ENCODE results near the gene ERICH6.
"Not testable (repeated sequence)": the region's sequence is repeated elsewhere in the genome, so short reads cannot be mapped to it uniquely, and the experiment has no call there.

The ERICH6 gene

GRCh38 chr3:150640256-150640655 is 63.5 kb downstream of the ERICH6 start:
- TF ChIP-seq JUND (IDR thresholded peaks at IDR 0.05; ENCODE audit: low read depth): no peak
- DNase-seq (ENCODE audit: low read depth in 1 of 2, low spot score in 1 of 2): no peak
- in situ Hi-C loops (cut with HindIII; ENCODE audit: low pct_unique_long_range_greater_than_20kb, low sequenced_read_pairs): no loop called here

- no peak for TF ChIP-seq JUND (IDR thresholded peaks at IDR 0.05; ENCODE audit: low read depth)
- in situ Hi-C loops (cut with HindIII; ENCODE audit: low pct_unique_long_range_greater_than_20kb, low sequenced_read_pairs): no loop called here
- no peak for DNase-seq (ENCODE audit: low read depth in 1 of 2, low spot score in 1 of 2)
Measured at GRCh38 chr3:150639262-150639661, 64.5 kb downstream of the ERICH6 start.

- no peak for TF ChIP-seq JUND (IDR thresholded peaks at IDR 0.05; ENCODE audit: low read depth)
- in situ Hi-C loops (cut with HindIII; ENCODE audit: low pct_unique_long_range_greater_than_20kb, low sequenced_read_pairs): no loop called here
- no peak for DNase-seq (ENCODE audit: low read depth in 1 of 2, low spot score in 1 of 2)
Measured at GRCh38 chr3:150636258-150636657, 67.5 kb downstream of the ERICH6 start.

GRCh38 chr3:150635526-150635925 is 68.2 kb downstream of the ERICH6 start:
- no peak for DNase-seq (ENCODE audit: low read depth in 1 of 2, low spot score in 1 of 2)
- TF ChIP-seq JUND (IDR thresholded peaks at IDR 0.05; ENCODE audit: low read depth): no peak
- in situ Hi-C loops (cut with HindIII; ENCODE audit: low pct_unique_long_range_greater_than_20kb, low sequenced_read_pairs): no loop called here

GRCh38 chr3:150635076-150635475 is 68.6 kb downstream of the ERICH6 start:
- DNase-seq (ENCODE audit: low read depth in 1 of 2, low spot score in 1 of 2): no peak
- in situ Hi-C loops (cut with HindIII; ENCODE audit: low pct_unique_long_range_greater_than_20kb, low sequenced_read_pairs): no loop called here
- TF ChIP-seq JUND (IDR thresholded peaks at IDR 0.05; ENCODE audit: low read depth): no peak

- no peak for TF ChIP-seq JUND (IDR thresholded peaks at IDR 0.05; ENCODE audit: low read depth)
- DNase-seq (ENCODE audit: low read depth in 1 of 2, low spot score in 1 of 2): no peak
- in situ Hi-C loops (cut with HindIII; ENCODE audit: low pct_unique_long_range_greater_than_20kb, low sequenced_read_pairs): no loop called here
Measured at GRCh38 chr3:150631515-150632221, 72.1 kb downstream of the ERICH6 start.

GRCh38 chr3:150627557-150627956 is 76.2 kb downstream of the ERICH6 start:
- in situ Hi-C loops (cut with HindIII; ENCODE audit: low pct_unique_long_range_greater_than_20kb, low sequenced_read_pairs): no loop called here
- no peak for TF ChIP-seq JUND (IDR thresholded peaks at IDR 0.05; ENCODE audit: low read depth)
- DNase-seq (ENCODE audit: low read depth in 1 of 2, low spot score in 1 of 2): no peak

GRCh38 chr3:150626148-150626930 is 77.4 kb downstream of the ERICH6 start:
- DNase-seq (ENCODE audit: low read depth in 1 of 2, low spot score in 1 of 2): no peak
- no peak for TF ChIP-seq JUND (IDR thresholded peaks at IDR 0.05; ENCODE audit: low read depth)
- in situ Hi-C loops (cut with HindIII; ENCODE audit: low pct_unique_long_range_greater_than_20kb, low sequenced_read_pairs): no loop called here

- in situ Hi-C loops (cut with HindIII; ENCODE audit: low pct_unique_long_range_greater_than_20kb, low sequenced_read_pairs): no loop called here
- no peak for TF ChIP-seq JUND (IDR thresholded peaks at IDR 0.05; ENCODE audit: low read depth)
- DNase-seq (ENCODE audit: low read depth in 1 of 2, low spot score in 1 of 2): no peak
Measured at GRCh38 chr3:150623945-150624344, 79.8 kb downstream of the ERICH6 start.

GRCh38 chr3:150622955-150623354 is 80.8 kb downstream of the ERICH6 start:
- DNase-seq (ENCODE audit: low read depth in 1 of 2, low spot score in 1 of 2); in situ Hi-C loops (cut with HindIII; ENCODE audit: low pct_unique_long_range_greater_than_20kb, low sequenced_read_pairs): not testable (repeated sequence)

GRCh38 chr3:150620002-150620689 is 83.6 kb downstream of the ERICH6 start:
- DNase-seq (ENCODE audit: low read depth in 1 of 2, low spot score in 1 of 2): no peak
- TF ChIP-seq JUND (IDR thresholded peaks at IDR 0.05; ENCODE audit: low read depth): no peak
- in situ Hi-C loops (cut with HindIII; ENCODE audit: low pct_unique_long_range_greater_than_20kb, low sequenced_read_pairs): no loop called here

GRCh38 chr3:150613709-150614480 is 89.8 kb downstream of the ERICH6 start:
- TF ChIP-seq JUND (IDR thresholded peaks at IDR 0.05; ENCODE audit: low read depth): no peak
- in situ Hi-C loops (cut with HindIII; ENCODE audit: low pct_unique_long_range_greater_than_20kb, low sequenced_read_pairs): no loop called here
- DNase-seq (ENCODE audit: low read depth in 1 of 2, low spot score in 1 of 2): no peak
